ENCODE data around the gene WWOX. TPM values are rescaled to one million over a fixed set of nuclear protein-coding genes. Genes with fewer than 3 reads are reported as not detected.

Gene WWOX
- total and polyA plus RNA-seq, 2 experiments from 2014 or later: 17.0 to 39.8 TPM

DNA sequence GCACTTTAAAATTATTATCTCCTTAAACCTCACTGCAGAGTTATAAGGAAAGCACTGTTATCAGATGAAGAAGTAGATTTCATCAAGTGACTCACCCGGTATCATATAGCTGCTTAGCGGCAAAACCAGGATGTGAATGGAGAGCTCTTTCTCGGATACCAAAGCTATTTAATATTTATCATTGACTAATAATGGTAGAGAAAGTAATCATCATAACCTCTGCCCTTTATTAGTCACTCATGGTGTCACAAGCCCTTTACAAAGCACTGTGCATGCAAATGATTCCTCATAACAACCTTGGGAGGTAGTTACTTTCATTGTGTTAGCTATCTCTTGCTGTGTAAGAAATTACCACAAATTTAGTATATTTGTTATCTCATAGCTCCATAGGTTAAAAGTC lies 908.2 kb downstream of the WWOX start:
- no peak overlapping the region for H3K27ac ChIP-seq
- no peaks in the 10 kb centered on the region for H3K9me2 ChIP-seq (replicated peaks; ENCODE audit: insufficient read depth)
- no peaks in the 10 kb centered on the region for H4K20me1 ChIP-seq (ENCODE audit: insufficient read depth, poor library complexity, severe bottlenecking)
- H3K9me3 ChIP-seq (ENCODE audit: low read depth): no peaks in the 10 kb centered on the region
- no peak overlapping the region for H3K4me3 ChIP-seq
- H3K27me3 ChIP-seq: no peaks in the 10 kb centered on the region
- DNase-seq (ENCODE audit: low spot score): no peak
- TF ChIP-seq, protein P1, sequence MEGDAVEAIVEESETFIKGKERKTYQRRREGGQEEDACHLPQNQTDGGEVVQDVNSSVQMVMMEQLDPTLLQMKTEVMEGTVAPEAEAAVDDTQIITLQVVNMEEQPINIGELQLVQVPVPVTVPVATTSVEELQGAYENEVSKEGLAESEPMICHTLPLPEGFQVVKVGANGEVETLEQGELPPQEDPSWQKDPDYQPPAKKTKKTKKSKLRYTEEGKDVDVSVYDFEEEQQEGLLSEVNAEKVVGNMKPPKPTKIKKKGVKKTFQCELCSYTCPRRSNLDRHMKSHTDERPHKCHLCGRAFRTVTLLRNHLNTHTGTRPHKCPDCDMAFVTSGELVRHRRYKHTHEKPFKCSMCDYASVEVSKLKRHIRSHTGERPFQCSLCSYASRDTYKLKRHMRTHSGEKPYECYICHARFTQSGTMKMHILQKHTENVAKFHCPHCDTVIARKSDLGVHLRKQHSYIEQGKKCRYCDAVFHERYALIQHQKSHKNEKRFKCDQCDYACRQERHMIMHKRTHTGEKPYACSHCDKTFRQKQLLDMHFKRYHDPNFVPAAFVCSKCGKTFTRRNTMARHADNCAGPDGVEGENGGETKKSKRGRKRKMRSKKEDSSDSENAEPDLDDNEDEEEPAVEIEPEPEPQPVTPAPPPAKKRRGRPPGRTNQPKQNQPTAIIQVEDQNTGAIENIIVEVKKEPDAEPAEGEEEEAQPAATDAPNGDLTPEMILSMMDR (IDR thresholded peaks at IDR 0.05; ENCODE audit: poor library complexity): no peak
- no peak for TF ChIP-seq EZH2phosphoT487 (IDR thresholded peaks at IDR 0.05; ENCODE audit: low read depth, severe bottlenecking, unreplicated experiment)
- no peaks in the 10 kb centered on the region for H3K79me2 ChIP-seq
- 77% methylated on average over 3 of the region's 3 CpGs for WGBS (ENCODE audit: low lambda C conversion rate, missing lambda C conversion rate)
- no peak overlapping the region for H3K4me2 ChIP-seq
- H3K4me1 ChIP-seq (ENCODE audit: insufficient read depth): no peaks in the 10 kb centered on the region
- no peaks in the 10 kb centered on the region for H3K36me3 ChIP-seq (replicated peaks; ENCODE audit: insufficient read depth, low read depth)
- H2AFZ ChIP-seq: no peak overlapping the region

DNA sequence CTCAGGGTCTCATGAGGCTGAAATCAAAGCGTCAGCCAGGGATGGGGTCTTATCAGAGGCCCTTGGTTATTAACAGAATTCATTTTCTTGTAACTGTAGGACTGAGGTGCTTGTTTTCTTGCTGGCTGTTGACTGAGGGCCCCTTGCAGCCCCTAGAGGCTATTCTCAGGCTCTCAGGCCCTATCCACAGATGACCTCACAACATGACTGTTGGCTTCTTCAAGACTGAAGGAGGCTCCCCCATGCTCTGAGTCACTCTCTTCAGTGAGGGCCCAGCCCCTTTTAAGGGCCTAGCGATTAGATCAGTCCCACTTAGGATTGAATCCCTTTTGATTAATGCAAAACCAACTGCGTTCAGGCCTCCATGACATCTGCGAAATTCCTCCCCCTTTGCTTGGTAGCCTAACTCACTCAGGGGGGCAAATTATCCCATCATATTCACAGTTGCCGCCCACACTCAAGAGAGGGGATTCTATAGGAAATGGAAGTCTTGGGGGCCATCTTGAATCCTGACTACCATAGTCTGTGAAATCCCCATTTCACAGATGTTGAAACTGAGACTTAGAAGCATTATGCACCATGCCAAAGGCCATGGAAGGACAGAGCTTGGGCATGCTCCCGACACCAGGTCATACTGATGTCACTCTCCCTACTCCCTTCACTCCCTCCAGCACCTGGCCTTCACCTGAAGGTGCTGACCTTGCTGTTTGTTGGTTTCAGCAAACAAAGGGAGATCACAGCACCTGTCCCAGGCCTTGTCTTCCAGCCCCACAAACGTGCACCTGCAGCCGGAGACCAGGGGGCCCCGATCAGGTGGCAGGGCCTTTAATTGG lies 908.8 kb downstream of the WWOX start:
- DNase-seq (ENCODE audit: low spot score): no peak
- no peak for TF ChIP-seq EZH2phosphoT487 (IDR thresholded peaks at IDR 0.05; ENCODE audit: low read depth, severe bottlenecking, unreplicated experiment)
- TF ChIP-seq, protein P1 (IDR thresholded peaks at IDR 0.05; ENCODE audit: poor library complexity): no peak
- no peak for TF ChIP-seq EZH2 (IDR thresholded peaks at IDR 0.05; ENCODE audit: borderline replicate concordance)
- no peaks in the 10 kb centered on the region for H4K20me1 ChIP-seq (ENCODE audit: insufficient read depth, poor library complexity, severe bottlenecking)
- no peak overlapping the region for H3K4me2 ChIP-seq
- H3K4me3 ChIP-seq: no peak overlapping the region
- 87% methylated on average over 9 of the region's 9 CpGs for WGBS (ENCODE audit: low lambda C conversion rate, missing lambda C conversion rate)
- no peaks in the 10 kb centered on the region for H3K9me2 ChIP-seq (replicated peaks; ENCODE audit: insufficient read depth)
- no peaks in the 10 kb centered on the region for H3K4me1 ChIP-seq (ENCODE audit: insufficient read depth)
- H3K27ac ChIP-seq: no peak overlapping the region
- no peaks in the 10 kb centered on the region for H3K9me3 ChIP-seq (ENCODE audit: low read depth)
- H3K27me3 ChIP-seq: no peaks in the 10 kb centered on the region
- no peaks in the 10 kb centered on the region for H3K79me2 ChIP-seq
- no peaks in the 10 kb centered on the region for H3K36me3 ChIP-seq (replicated peaks; ENCODE audit: insufficient read depth, low read depth)
- no peak overlapping the region for H2AFZ ChIP-seq

DNA sequence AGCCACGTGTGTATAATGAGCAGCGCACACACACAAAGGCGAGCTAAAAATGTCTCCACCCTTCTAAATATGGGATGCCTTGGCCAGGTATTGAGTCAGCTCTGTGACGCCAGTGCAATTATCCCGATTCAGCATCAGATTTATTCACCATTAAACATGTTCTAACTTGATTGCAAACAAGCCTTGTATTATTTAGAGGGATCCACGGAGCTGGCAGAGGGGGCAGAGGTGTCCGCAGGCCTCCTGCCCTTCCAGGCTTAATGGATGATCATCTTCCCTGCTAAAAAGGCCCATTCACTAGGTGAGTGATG lies 909.4 kb downstream of the WWOX start:
- Histone ChIP-seq H3K27ac (no peak overlapping the region), H3K9me2 (replicated peaks; ENCODE audit: insufficient read depth) (no peaks in the 10 kb centered on the region), H3K36me3 (replicated peaks; ENCODE audit: insufficient read depth, low read depth) (no peaks in the 10 kb centered on the region), H3K4me2 (no peak overlapping the region), H3K27me3 (no peaks in the 10 kb centered on the region), H2AFZ (no peak overlapping the region), H3K9me3 (ENCODE audit: low read depth) (no peaks in the 10 kb centered on the region), H3K4me3 (no peak overlapping the region), H4K20me1 (ENCODE audit: insufficient read depth, poor library complexity, severe bottlenecking) (no peaks in the 10 kb centered on the region), H3K4me1 (ENCODE audit: insufficient read depth) (no peaks in the 10 kb centered on the region), H3K79me2 (no peaks in the 10 kb centered on the region)
- no peak for DNase-seq (ENCODE audit: low spot score)
- WGBS (ENCODE audit: low lambda C conversion rate, missing lambda C conversion rate): 84% methylated on average over 7 of the region's 7 CpGs
- TF ChIP-seq EZH2phosphoT487 (IDR thresholded peaks at IDR 0.05; ENCODE audit: low read depth, severe bottlenecking, unreplicated experiment) (no peak), EZH2 (IDR thresholded peaks at IDR 0.05; ENCODE audit: borderline replicate concordance) (no peak)
- TF ChIP-seq, protein P1 (IDR thresholded peaks at IDR 0.05; ENCODE audit: poor library complexity): no peak

All from hepatocyte (in vitro differentiated cells).